ENCODE results near the gene H6PD. TPM values are rescaled to one million over a fixed set of nuclear protein-coding genes. Genes with fewer than 3 reads are reported as not detected.

H6PD gene
- total RNA-seq, 2 donors from 2014 or later: 16.1 to 19.2 TPM

DNA sequence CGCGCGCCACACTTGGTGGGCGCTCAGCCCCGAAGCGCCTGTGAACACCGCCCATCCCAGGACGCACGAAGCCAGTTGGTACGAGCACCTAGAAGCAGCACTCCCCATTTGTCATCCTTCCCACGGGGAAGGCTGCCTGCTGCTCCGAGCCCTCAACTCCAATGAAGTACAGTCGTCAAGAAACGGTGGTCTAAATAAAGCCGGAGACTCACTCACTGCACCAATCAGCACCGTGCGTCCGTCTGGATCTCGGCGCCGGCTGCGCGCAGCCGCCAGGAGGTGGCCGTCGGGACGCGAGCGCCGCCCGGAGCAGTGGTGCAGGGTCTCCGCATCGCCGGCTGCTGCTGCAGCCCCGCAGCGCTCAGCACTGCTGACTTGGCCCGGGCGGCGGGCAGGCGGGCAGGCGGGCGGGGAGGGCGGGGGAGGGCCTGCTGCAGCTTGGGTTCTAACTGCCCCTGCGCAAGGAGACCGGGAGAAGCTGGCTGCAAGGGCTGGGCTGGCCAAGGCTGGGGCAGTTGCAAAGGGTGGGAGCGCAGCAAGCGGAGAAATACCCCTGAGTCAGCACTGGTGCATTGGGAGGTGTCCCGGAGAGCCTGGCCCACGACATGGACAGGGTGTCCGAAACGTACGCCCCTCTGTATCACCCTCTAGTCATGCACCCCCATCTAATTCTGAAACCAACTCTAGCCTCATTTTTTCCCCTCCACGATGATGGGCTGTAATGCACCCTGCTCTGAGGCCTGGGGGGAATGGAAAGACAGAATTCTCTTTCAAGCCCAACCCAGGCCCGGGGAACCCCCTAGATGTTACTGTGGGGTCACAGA, 35.8 kb upstream of the H6PD start:
- H3K27me3 Mint-ChIP-seq: peaks cover 78% of the 10 kb centered on the region
- no peaks in the 10 kb centered on the region for H3K9me3 ChIP-seq (ENCODE audit: control insufficient read depth, low read length, poor library complexity, severe bottlenecking)
- peaks cover 28% of the 10 kb centered on the region for H3K4me1 Mint-ChIP-seq
- peaks cover 5% of the 10 kb centered on the region for H3K36me3 Mint-ChIP-seq (ENCODE audit: low read depth)
- ATAC-seq (no peak), DNase-seq (no peak)
- no peak overlapping the region for H3K27ac Mint-ChIP-seq
- H3K4me3 Mint-ChIP-seq: no peak overlapping the region

DNA sequence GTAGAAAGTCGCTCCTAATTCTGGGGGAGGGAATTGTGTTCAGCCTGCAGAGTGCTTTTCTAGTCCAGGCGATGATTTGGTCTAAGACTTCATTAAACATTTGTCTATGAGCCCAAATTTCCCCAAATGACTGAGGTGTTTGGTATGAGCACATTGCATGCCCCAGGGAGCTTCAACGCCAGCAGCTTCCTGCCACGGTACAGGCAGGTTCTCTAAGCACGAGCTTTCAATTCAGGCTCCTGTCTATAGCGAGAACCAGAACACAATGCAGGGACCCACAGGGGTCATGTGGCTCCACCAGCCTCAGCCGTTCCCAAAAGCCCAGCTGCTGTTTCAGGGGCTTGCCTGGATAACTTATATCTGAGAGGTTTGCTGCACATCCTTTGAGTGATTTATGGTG, 34.1 kb upstream of the H6PD start:
- ATAC-seq: no peak
- H3K4me3 Mint-ChIP-seq: no peak overlapping the region
- H3K27ac Mint-ChIP-seq: no peak overlapping the region
- peaks cover 31% of the 10 kb centered on the region for H3K4me1 Mint-ChIP-seq
- no peak for DNase-seq
- H3K9me3 ChIP-seq (ENCODE audit: control insufficient read depth, low read length, poor library complexity, severe bottlenecking): no peaks in the 10 kb centered on the region
- peaks cover 5% of the 10 kb centered on the region for H3K36me3 Mint-ChIP-seq (ENCODE audit: low read depth)
- peaks cover 90% of the 10 kb centered on the region for H3K27me3 Mint-ChIP-seq

DNA sequence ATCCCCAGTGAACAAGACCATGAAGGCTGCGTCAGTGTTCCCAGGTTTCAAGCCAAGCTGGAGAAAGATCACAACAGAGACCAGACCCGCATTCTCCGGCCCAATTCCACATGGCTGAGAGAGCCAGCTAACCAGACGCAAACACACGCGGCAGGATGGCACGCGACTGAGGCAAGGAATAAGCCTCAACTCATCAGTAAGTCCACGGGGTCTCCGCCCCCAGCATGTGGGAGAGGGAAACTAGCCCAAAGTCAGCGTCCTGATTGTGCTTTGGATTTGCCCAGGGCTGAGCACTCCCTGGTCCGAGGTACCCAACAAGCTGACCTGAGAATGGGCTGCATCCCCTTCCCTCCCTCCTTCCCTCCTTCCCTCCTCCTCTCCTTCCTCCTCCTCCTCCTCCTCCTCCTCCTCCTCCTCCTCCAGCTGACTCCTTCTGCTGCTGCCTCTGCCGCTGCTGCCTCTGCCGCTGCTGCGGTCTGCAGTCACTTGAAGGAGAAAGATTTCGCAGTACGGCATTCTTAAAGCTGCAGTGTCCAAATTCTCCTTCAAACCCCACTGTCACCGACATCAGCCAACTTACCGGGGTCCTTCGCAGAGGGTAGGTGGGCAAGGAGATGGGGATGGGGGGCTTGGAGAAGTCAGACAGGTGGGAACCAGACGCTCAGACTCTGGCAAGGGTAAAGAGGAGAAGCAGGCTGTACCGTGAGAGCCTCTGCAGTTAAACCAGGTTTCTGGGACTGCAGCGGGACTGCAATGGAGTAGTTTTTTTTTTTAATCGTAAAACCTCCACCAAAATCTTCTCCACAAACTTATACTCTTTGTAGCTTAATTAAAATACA, 33.0 kb upstream of the H6PD start:
- peaks cover 5% of the 10 kb centered on the region for H3K36me3 Mint-ChIP-seq (ENCODE audit: low read depth)
- DNase-seq: no peak
- no peak overlapping the region for H3K27ac Mint-ChIP-seq
- peaks cover 25% of the 10 kb centered on the region for H3K4me1 Mint-ChIP-seq
- peak overlapping the region; percentile 58 for H3K4me3 Mint-ChIP-seq
- peak; percentile 46 for ATAC-seq
- H3K27me3 Mint-ChIP-seq: peaks cover 96% of the 10 kb centered on the region
- H3K9me3 ChIP-seq (ENCODE audit: control insufficient read depth, low read length, poor library complexity, severe bottlenecking): no peaks in the 10 kb centered on the region

DNA sequence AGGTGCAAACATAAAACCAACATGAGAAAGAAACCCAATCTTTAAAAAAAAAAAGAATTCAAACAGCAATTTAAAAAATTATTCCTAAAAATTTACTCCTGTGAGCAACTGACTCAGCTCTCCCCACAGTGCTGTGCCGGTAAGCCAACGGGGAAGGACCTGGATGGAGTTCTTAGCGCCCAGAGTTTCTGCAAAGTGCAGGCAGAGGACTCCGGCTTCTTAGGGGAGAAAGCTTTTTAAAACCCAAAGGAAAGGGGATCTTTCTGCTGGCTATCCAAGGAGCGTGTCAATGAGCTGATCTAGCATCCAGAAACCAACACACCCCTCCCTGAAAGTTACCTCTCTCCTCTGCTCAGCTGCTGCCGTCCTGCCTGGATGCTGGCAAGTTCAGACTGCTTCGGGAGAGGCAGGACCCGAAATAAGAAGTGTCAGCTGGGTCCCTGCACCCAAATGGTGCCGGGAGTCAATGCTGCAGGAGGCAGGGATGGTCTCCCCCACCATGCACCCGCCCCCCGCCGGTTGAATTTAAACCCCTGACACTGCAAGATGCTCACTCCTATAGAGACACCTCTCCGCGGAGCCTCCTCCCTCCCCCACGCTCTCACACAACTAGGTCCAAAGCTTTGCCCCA, 32.2 kb upstream of the H6PD start:
- H3K9me3 ChIP-seq (ENCODE audit: control insufficient read depth, low read length, poor library complexity, severe bottlenecking): no peaks in the 10 kb centered on the region
- ATAC-seq (no peak), DNase-seq (no peak)
- H3K27me3 Mint-ChIP-seq: peaks cover 93% of the 10 kb centered on the region
- H3K4me3 Mint-ChIP-seq: peak overlapping the region; percentile 64
- peaks cover 23% of the 10 kb centered on the region for H3K4me1 Mint-ChIP-seq
- H3K36me3 Mint-ChIP-seq (ENCODE audit: low read depth): peaks cover 5% of the 10 kb centered on the region
- H3K27ac Mint-ChIP-seq: no peak overlapping the region

DNA sequence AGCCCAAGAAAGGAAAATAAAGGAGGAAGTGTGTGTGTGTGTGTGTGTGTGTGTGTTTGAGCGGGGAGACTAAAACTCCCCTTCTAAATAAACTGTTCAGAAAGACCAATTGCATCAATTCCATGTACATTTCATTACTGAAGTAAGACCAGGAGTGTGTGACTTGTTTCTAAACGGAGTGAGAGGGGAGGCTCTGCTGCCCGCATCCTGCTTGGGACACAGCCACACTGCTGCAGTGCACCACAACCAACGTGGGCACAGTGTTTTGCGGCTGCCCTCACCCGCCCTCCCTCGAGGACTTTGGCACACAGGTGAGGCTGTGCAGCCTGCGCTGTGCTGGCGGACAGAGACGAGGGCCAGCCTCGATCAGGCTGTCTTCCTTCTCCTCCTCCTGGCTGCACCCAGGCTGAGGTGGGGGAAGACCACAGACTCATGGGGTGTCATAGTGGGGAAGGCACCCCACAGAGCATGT, 31.0 kb upstream of the H6PD start:
- ATAC-seq (peak; percentile 61), DNase-seq (no peak)
- Mint-ChIP-seq H3K27ac (no peak overlapping the region), H3K27me3 (peaks cover 90% of the 10 kb centered on the region), H3K36me3 (ENCODE audit: low read depth) (peaks cover 5% of the 10 kb centered on the region), H3K4me3 (peak overlapping the region; percentile 5), H3K4me1 (peaks cover 23% of the 10 kb centered on the region)
- no peaks in the 10 kb centered on the region for H3K9me3 ChIP-seq (ENCODE audit: control insufficient read depth, low read length, poor library complexity, severe bottlenecking)

DNA sequence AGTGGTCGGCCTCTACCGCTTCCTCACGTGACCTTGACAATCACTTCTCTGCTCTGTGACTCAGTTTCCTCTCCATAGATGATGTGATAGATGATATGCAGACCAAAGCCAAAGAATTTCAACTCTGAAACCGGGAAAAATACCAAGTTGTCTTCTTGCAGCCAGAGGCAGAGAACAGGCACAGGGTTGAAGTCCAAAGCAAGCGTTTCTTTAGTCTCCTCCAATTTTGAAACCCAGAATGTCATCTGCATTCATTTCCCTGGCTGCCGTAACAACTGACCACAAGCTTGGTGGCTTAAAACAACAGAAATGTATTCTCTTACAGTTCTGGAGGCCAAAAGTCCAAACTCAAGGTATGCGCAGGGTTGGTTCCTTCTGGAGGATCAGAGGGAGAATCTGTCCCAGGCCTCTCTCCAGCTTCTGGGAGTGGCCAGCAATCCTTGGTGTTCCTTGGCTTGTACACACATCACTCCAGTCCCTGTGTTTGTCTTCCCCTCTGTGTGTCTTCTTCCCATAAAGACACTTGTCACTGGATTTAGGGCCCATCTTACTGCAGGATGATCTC, 30.3 kb upstream of the H6PD start:
- no peak for DNase-seq
- no peaks in the 10 kb centered on the region for H3K9me3 ChIP-seq (ENCODE audit: control insufficient read depth, low read length, poor library complexity, severe bottlenecking)
- peaks cover 5% of the 10 kb centered on the region for H3K36me3 Mint-ChIP-seq (ENCODE audit: low read depth)
- peaks cover 23% of the 10 kb centered on the region for H3K4me1 Mint-ChIP-seq
- no peak overlapping the region for H3K27ac Mint-ChIP-seq
- ATAC-seq: no peak
- peaks cover 88% of the 10 kb centered on the region for H3K27me3 Mint-ChIP-seq
- no peak overlapping the region for H3K4me3 Mint-ChIP-seq

DNA sequence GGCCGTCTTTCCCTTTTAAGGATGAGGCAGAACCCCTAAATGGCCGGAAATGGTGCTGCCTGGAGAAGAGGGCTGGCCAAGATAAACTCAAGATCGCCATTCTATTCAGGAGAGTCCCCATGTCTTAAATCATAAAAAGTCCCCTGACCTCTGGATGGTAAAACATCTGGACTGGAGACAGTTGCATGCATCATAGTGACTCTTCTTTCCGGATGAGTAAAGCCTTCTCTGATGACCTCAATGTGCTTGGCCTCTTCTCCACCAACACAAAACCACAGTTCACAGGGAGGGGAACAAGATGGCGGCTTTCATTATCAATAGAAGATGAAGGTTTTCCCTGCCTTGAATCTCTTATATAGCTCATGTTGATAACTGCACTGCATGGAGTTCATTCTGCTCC, 27.5 kb upstream of the H6PD start:
- H3K36me3 Mint-ChIP-seq (ENCODE audit: low read depth): peaks cover 2% of the 10 kb centered on the region
- H3K4me3 Mint-ChIP-seq: no peak overlapping the region
- peaks cover 17% of the 10 kb centered on the region for H3K4me1 Mint-ChIP-seq
- DNase-seq (no peak), ATAC-seq (no peak)
- H3K9me3 ChIP-seq (ENCODE audit: control insufficient read depth, low read length, poor library complexity, severe bottlenecking): no peaks in the 10 kb centered on the region
- H3K27me3 Mint-ChIP-seq: peaks cover 86% of the 10 kb centered on the region
- no peak overlapping the region for H3K27ac Mint-ChIP-seq

DNA sequence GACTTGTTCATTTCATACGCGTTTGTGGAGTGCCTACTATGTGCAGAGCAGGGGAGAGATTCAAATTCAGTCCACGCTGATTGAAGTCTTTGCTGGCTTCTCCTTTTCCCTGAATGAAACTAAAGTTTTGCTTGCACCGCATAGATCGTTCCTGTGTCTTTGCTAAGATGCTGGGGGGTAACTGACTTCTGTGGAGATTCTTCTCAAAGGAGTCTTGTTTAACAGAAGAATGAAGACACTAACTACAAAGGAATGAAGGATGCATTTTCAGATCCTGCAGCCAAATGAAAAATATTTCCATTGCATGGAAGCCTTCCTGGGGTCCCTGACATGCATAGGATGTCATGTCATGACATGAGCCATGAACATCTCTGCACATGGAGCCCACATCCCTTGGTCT, 26.9 kb upstream of the H6PD start:
- H3K9me3 ChIP-seq (ENCODE audit: control insufficient read depth, low read length, poor library complexity, severe bottlenecking): no peaks in the 10 kb centered on the region
- no peak for DNase-seq
- Mint-ChIP-seq H3K27ac (no peak overlapping the region), H3K4me1 (peaks cover 14% of the 10 kb centered on the region), H3K27me3 (peaks cover 80% of the 10 kb centered on the region), H3K4me3 (no peak overlapping the region), H3K36me3 (ENCODE audit: low read depth) (peaks cover 2% of the 10 kb centered on the region)
- no peak for ATAC-seq

DNA sequence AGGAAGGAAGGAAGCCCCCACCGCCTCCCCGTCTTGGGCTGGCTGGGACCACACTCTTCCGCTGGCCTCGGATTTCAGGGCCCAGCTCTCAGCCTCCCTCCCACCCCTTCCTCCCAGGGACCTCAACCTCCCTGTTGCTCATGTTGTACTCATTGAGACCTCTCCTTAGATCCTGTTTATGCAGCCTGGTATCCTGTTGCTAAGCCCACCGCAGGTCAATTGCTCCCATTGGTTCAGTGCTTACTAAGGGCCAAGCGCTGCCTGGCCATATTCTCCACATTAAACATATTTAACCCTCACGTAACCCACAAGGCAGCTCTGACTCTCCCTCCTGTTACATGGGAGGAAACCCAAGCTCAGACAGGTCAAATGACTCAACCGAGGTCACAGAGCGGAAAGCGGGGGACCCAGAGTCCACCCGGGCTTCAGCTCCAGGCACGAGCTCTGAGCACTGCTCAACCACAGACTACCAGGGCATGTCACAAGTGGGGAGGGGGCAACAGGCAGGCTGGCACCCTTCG, 23.2 kb upstream of the H6PD start:
- H3K27me3 Mint-ChIP-seq: peaks cover 45% of the 10 kb centered on the region
- DNase-seq: no peak

DNA sequence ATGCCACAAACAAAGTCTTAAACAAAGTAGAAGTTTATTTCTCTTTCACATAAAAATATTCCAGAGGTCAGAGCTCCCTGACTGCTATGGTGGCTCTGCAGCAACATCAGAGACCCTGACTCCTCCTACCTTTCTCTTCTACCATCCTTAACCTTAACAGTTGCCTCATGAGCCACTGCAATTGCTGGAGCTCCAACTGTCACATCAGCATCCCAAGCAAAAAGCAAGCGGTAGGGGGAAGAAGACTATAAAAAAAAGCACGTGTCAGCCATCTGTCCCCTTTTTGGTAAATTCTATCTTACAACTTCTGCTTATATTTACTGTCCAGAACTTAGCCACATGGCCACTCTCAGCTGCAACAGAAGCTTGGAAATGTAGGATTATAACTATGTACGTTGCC, 21.8 kb upstream of the H6PD start:
- no peaks in the 10 kb centered on the region for H3K9me3 ChIP-seq (ENCODE audit: control insufficient read depth, low read length, poor library complexity, severe bottlenecking)
- Mint-ChIP-seq H3K27me3 (peaks cover 35% of the 10 kb centered on the region), H3K4me1 (peaks cover 3% of the 10 kb centered on the region), H3K27ac (no peak overlapping the region), H3K4me3 (no peak overlapping the region), H3K36me3 (ENCODE audit: low read depth) (no peaks in the 10 kb centered on the region)
- DNase-seq: no peak
- ATAC-seq: no peak

More for the DNA sequence above, 23.2 kb upstream of the H6PD start:
- H3K9me3 ChIP-seq (ENCODE audit: control insufficient read depth, low read length, poor library complexity, severe bottlenecking): no peaks in the 10 kb centered on the region
- Mint-ChIP-seq H3K27ac (no peak overlapping the region), H3K4me1 (peaks cover 3% of the 10 kb centered on the region), H3K4me3 (no peak overlapping the region), H3K36me3 (ENCODE audit: low read depth) (no peaks in the 10 kb centered on the region)
- ATAC-seq: no peak

DNA sequence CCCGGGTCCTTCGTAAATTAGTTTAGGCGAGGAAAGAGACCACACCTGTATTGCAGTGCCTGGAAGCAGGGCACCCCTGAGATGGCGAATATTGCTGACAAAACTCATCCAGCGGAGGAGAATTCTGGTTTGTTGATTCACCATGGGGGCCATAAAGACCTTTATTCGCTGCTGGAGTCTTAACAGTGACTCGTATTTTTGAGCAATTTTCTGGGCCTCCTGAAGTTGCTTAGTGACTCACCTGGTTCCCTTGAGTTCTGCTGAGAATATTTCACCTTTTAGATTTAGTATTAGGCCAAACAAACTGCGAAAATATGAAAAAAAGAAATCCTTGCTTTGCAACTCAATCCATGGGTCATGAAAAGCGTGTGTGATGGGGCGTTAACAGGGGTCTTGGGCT, 20.6 kb upstream of the H6PD start:
- no peaks in the 10 kb centered on the region for H3K36me3 Mint-ChIP-seq (ENCODE audit: low read depth)
- H3K9me3 ChIP-seq (ENCODE audit: control insufficient read depth, low read length, poor library complexity, severe bottlenecking): no peaks in the 10 kb centered on the region
- ATAC-seq (no peak), DNase-seq (no peak)
- H3K4me1 Mint-ChIP-seq: peaks cover 3% of the 10 kb centered on the region
- no peak overlapping the region for H3K4me3 Mint-ChIP-seq
- H3K27ac Mint-ChIP-seq: no peak overlapping the region
- peaks cover 28% of the 10 kb centered on the region for H3K27me3 Mint-ChIP-seq

DNA sequence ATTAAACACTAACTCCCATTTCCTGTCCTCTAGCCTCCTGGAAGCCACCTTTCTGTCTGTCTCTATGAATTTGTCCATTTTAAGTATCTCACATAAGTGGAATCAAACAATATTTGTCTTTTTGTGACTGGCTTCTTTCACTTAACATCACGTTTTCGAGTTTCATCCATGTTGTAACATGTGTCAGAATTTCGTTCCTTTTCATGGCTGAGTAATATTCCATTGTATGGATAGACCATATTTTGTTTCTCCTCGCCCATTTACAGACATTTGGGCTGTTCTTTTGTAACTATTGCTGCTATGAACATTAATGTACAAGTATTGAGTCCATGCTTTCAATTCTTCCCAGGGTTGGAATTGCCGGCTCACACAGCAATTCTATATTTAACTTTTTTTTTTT, 15.7 kb upstream of the H6PD start:
- no peaks in the 10 kb centered on the region for H3K9me3 ChIP-seq (ENCODE audit: control insufficient read depth, low read length, poor library complexity, severe bottlenecking)
- H3K36me3 Mint-ChIP-seq (ENCODE audit: low read depth): no peaks in the 10 kb centered on the region
- ATAC-seq: no peak
- no peak overlapping the region for H3K27ac Mint-ChIP-seq
- H3K27me3 Mint-ChIP-seq: no peaks in the 10 kb centered on the region
- no peaks in the 10 kb centered on the region for H3K4me1 Mint-ChIP-seq
- no peak for DNase-seq
- no peak overlapping the region for H3K4me3 Mint-ChIP-seq
